B cell (primary cell): ENCODE results near the gene TMED1. TPM values are rescaled to one million over a fixed set of nuclear protein-coding genes. Genes with fewer than 3 reads are reported as not detected.

Experiments
- ATAC-seq: fragments of 200-7000 bp; cut with Tn5 transposase; one replicate; pipeline ENCODE4 v1.10.0; 2021; ENCODE audit warnings: low read depth, mild to moderate bottlenecking, moderate number of reproducible peaks, moderate library complexity
- CTCF ChIA-PET: fragments of 350-600 bp; sonication (Branson Sonifier 250); formaldehyde crosslinking; loops from one replicate; lab custom pipeline; 2021; ENCODE audit warnings: antibody characterized with exemption, inconsistent platforms; lab: Charles Lee
- POLR2A ChIA-PET: fragments of 350-600 bp; sonication (Branson Sonifier 250); formaldehyde crosslinking; loops from one replicate; lab custom pipeline; 2021; ENCODE audit warnings: antibody characterized with exemption; lab: Charles Lee
- DNase-seq: peaks from one replicate; pipeline ENCODE4 v3.0.0; 2013
- H2AFZ ChIP-seq: 2 replicates; pipeline ENCODE4 v1.6.1; 2012; ENCODE audit warnings: mild to moderate bottlenecking, low read depth, low read length; ENCODE audit not compliant: insufficient read depth, poor library complexity, severe bottlenecking
- H3K27ac ChIP-seq, 2 donors: 1 replicate in 1 of 2; 2 replicates in 1 of 2; pipeline ENCODE4 v1.5.1; 2012 to 2013; ENCODE audit warnings: low read length in 2 of 2, mild to moderate bottlenecking in 2 of 2, moderate library complexity in 1 of 2
- H3K27me3 ChIP-seq, 4 experiments: fragments of 200-600 bp in 1 of 4; sonication (generic) in 1 of 4; replicated peaks in 1 of 4; 1 replicate in 2 of 4; 2 replicates in 2 of 4; pipeline versions ENCODE4 v1.6.1 to v1.7.0; 2013 to 2016; ENCODE audit warnings: low read length in 3 of 4, mild to moderate bottlenecking in 2 of 4, mixed read lengths in 1 of 4, moderate library complexity in 1 of 4; ENCODE audit not compliant: insufficient read depth in 4 of 4, control insufficient read depth in 3 of 4; ENCODE audit errors: control extremely low read depth in 1 of 4
- H3K36me3 ChIP-seq, 2 experiments: replicated peaks in 1 of 2; 1 replicate in 1 of 2; 2 replicates in 1 of 2; pipeline versions ENCODE4 v1.6.1 to v1.7.1; 2013; ENCODE audit warnings: low read length in 1 of 2; ENCODE audit not compliant: insufficient read depth in 2 of 2, control insufficient read depth in 1 of 2; ENCODE audit errors: control extremely low read depth in 1 of 2, extremely low read depth in 1 of 2
- H3K4me1 ChIP-seq, 2 donors: fragments of 200-600 bp in 1 of 2; sonication (generic) in 1 of 2; 1 replicate in 1 of 2; 2 replicates in 1 of 2; pipeline versions ENCODE4 v1.5.1 to v1.6.1; 2013 to 2017; ENCODE audit warnings: low read length in 2 of 2; ENCODE audit not compliant: control insufficient read depth in 2 of 2, insufficient read depth in 2 of 2
- H3K4me2 ChIP-seq: replicated peaks from 2 replicates; pipeline ENCODE3; 2012; ENCODE audit warnings: mild to moderate bottlenecking, low read depth, low read length; ENCODE audit not compliant: poor library complexity, severe bottlenecking
- H3K4me3 ChIP-seq, 5 experiments: fragments of 200-600 bp in 1 of 5; sonication (generic) in 1 of 5; 1 replicate in 3 of 5; 2 replicates in 2 of 5; pipeline versions ENCODE4 v1.5.1 to v1.7.0; 2011 to 2016; ENCODE audit warnings: low read length in 4 of 5, mild to moderate bottlenecking in 4 of 5, low read depth in 2 of 5, control low read depth in 1 of 5, moderate library complexity in 1 of 5; ENCODE audit not compliant: insufficient read depth in 1 of 5; ENCODE audit errors: control extremely low read depth in 1 of 5, extremely low read depth in 1 of 5
- H3K79me2 ChIP-seq: fragments of 200-600 bp; sonication (generic); one replicate; pipeline ENCODE4 v1.6.0; 2016; ENCODE audit warnings: low read length; ENCODE audit not compliant: control insufficient read depth, insufficient read depth
- H3K9ac ChIP-seq: fragments of 200-600 bp; sonication (generic); 2 replicates; pipeline ENCODE4 v1.6.1; 2017; ENCODE audit warnings: mild to moderate bottlenecking, low read length, moderate library complexity
- H3K9me3 ChIP-seq, 3 donors: one replicate each; pipeline versions ENCODE4 v1.6.1 to v1.7.1; 2013; ENCODE audit warnings: low read length in 2 of 3; ENCODE audit not compliant: control insufficient read depth in 2 of 3, insufficient read depth in 1 of 3; ENCODE audit errors: control extremely low read depth in 1 of 3
- H4K20me1 ChIP-seq: 2 replicates; pipeline ENCODE4 v1.6.0; 2012; ENCODE audit warnings: mild to moderate bottlenecking, low read length; ENCODE audit not compliant: insufficient read depth, control insufficient read depth, poor library complexity, severe bottlenecking
- H3K27ac Mint-ChIP-seq: one replicate; pipeline ENCODE4 v1.8.0; 2021; ENCODE audit warnings: mixed read lengths
- H3K27me3 Mint-ChIP-seq: one replicate; pipeline ENCODE4 v1.8.0; 2021; ENCODE audit warnings: mixed read lengths
- H3K4me1 Mint-ChIP-seq: one replicate; pipeline ENCODE4 v1.8.0; 2021; ENCODE audit warnings: mixed read lengths
- H3K4me3 Mint-ChIP-seq: one replicate; pipeline ENCODE4 v1.8.0; 2021; ENCODE audit warnings: mixed read lengths
- H3K9me3 Mint-ChIP-seq: one replicate; pipeline ENCODE4 v1.8.0; 2022; ENCODE audit warnings: mixed read lengths; ENCODE audit not compliant: insufficient read depth
- CTCF ChIP-seq: fragments of 200-600 bp; IDR thresholded peaks from one replicate; pipeline ENCODE4 v1.8.0; 2022; ENCODE audit warnings: antibody characterized with exemption, mild to moderate bottlenecking
- EZH2 ChIP-seq: IDR thresholded peaks from 2 replicates; pipeline ENCODE4 v1.6.1; 2012; ENCODE audit warnings: borderline replicate concordance, low read depth, mild to moderate bottlenecking, moderate library complexity, low read length; ENCODE audit not compliant: insufficient read depth, poor library complexity, severe bottlenecking
- WGBS: methylation state at CpG from one replicate; pipeline ENCODE4 v1.1.5; 2013; ENCODE audit warnings: missing lambda C conversion rate; ENCODE audit not compliant: insufficient coverage; 5-methylcytosine and 5-hydroxymethylcytosine counted together
- intact Hi-C: fragments of 100-400 bp; cut with micrococcal nuclease; formaldehyde crosslinking; loops from one replicate; pipeline ENCODE4 v1.10.0; 2022
- polyA plus RNA-seq: library from polyadenylated mRNA; depleted of rRNA; stranded (reverse); fragments of >200 nt; gene quantifications from 2 replicates; pipeline ENCODE4 v1.2.3, GENCODE V29; 2012
- total RNA-seq, 2 donors: library from RNA; stranded (reverse); fragments of 120-200 nt in 1 of 2; gene quantifications; 1 replicate in 1 of 2; 2 replicates in 1 of 2; pipeline versions ENCODE4 v1.2.3 to v1.2.4, GENCODE V29; 2013 to 2022

Gene TMED1
- total and polyA plus RNA-seq, 2 donors (not counting 1 experiment from before 2014, with no cell fraction given), result 10.8 to 14.7 TPM

GRCh38 chr19:10796653-10797052, 39.4 kb downstream of the TMED1 start:
- ATAC-seq (no peak), DNase-seq (no peak)
- H3K4me2 ChIP-seq, result no peak overlapping the region
- intact Hi-C loops, result loop anchor here (1.0 kb wide), 1 partner anchor 79 kb away; no protein-coding TSS in a partner anchor
- H3K36me3 ChIP-seq, result peaks cover 8 to 89% of the 10 kb centered on the region in 2 experiments
- H3K9me3 Mint-ChIP-seq, result no peaks in the 10 kb centered on the region
- no peak overlapping the region for H3K27ac ChIP-seq
- no peak overlapping the region for H3K4me3 Mint-ChIP-seq
- H3K27me3 Mint-ChIP-seq, result no peaks in the 10 kb centered on the region
- H2AFZ ChIP-seq, result no peak overlapping the region
- ChIA-PET CTCF (interaction anchor here (1.1 kb wide), 1 partner anchor 9 kb away, joined by 3 read pairs; no protein-coding TSS in a partner anchor), POLR2A (no interaction called here)
- no peak overlapping the region for H3K9ac ChIP-seq
- no peak overlapping the region for H3K4me3 ChIP-seq
- TF ChIP-seq CTCF, result no peak
- no peak for TF ChIP-seq EZH2
- H3K9me3 ChIP-seq, result no peaks in the 10 kb centered on the region
- no peaks in the 10 kb centered on the region for H3K27me3 ChIP-seq
- H3K4me1 ChIP-seq, result peaks cover 0 to 16% of the 10 kb centered on the region in 2 donors
- 98% methylated on average over 19 of the region's 19 CpGs for WGBS
- H4K20me1 ChIP-seq, result peaks cover 26% of the 10 kb centered on the region
- no peak overlapping the region for H3K27ac Mint-ChIP-seq
- peaks cover 13% of the 10 kb centered on the region for H3K4me1 Mint-ChIP-seq
- peaks cover 51% of the 10 kb centered on the region for H3K79me2 ChIP-seq

GRCh38 chr19:10789866-10790265, 46.1 kb downstream of the TMED1 start:
- H3K27me3 Mint-ChIP-seq, result no peaks in the 10 kb centered on the region
- no peak for DNase-seq
- H3K79me2 ChIP-seq, result peaks cover 72% of the 10 kb centered on the region
- no peaks in the 10 kb centered on the region for H3K27me3 ChIP-seq
- no peaks in the 10 kb centered on the region for H3K4me1 ChIP-seq
- peaks cover 5% of the 10 kb centered on the region for H3K4me1 Mint-ChIP-seq
- no peak overlapping the region for H3K4me3 Mint-ChIP-seq
- no peak overlapping the region for H3K27ac ChIP-seq
- H3K36me3 ChIP-seq, result peaks cover 12 to 84% of the 10 kb centered on the region in 2 experiments
- no peak overlapping the region for H3K4me3 ChIP-seq
- H3K27ac Mint-ChIP-seq, result no peak overlapping the region
- no peak overlapping the region for H3K4me2 ChIP-seq
- POLR2A ChIA-PET, result no interaction called here
- H3K9me3 ChIP-seq, result no peaks in the 10 kb centered on the region
- H3K9ac ChIP-seq, result no peak overlapping the region
- CTCF ChIA-PET, result no interaction called here
- no peak for ATAC-seq
- over 99% methylated on average over 10 of the region's 10 CpGs for WGBS
- no peak overlapping the region for H2AFZ ChIP-seq
- peaks cover 46% of the 10 kb centered on the region for H4K20me1 ChIP-seq
- H3K9me3 Mint-ChIP-seq, result no peaks in the 10 kb centered on the region
- no peak for TF ChIP-seq CTCF
- intact Hi-C loops, result no loop called here
